ENCODE results near the gene ATRNL1.

Gene ATRNL1

GRCh38 chr10:115580239-115580638 lies 487.1 kb downstream of the ATRNL1 start:
- no peak for DNase-seq (ENCODE audit: low read depth in 3 of 3, low spot score in 1 of 3)

GRCh38 chr10:115593060-115593459 lies 499.9 kb downstream of the ATRNL1 start:
- no peak for DNase-seq (ENCODE audit: low read depth in 3 of 3, low spot score in 1 of 3)

GRCh38 chr10:115604627-115605026 lies 511.5 kb downstream of the ATRNL1 start:
- no peak for DNase-seq (ENCODE audit: low read depth in 3 of 3, low spot score in 1 of 3)

- no peak for DNase-seq (ENCODE audit: low read depth in 3 of 3, low spot score in 1 of 3)
Measured at GRCh38 chr10:115606086-115606485, 512.9 kb downstream of the ATRNL1 start.

- DNase-seq (ENCODE audit: low read depth in 3 of 3, low spot score in 1 of 3): no peak
Measured at GRCh38 chr10:115606741-115607140, 513.6 kb downstream of the ATRNL1 start.

GRCh38 chr10:115624448-115624847 lies 531.3 kb downstream of the ATRNL1 start:
- DNase-seq (ENCODE audit: low read depth in 3 of 3, low spot score in 1 of 3): no peak

DNA sequence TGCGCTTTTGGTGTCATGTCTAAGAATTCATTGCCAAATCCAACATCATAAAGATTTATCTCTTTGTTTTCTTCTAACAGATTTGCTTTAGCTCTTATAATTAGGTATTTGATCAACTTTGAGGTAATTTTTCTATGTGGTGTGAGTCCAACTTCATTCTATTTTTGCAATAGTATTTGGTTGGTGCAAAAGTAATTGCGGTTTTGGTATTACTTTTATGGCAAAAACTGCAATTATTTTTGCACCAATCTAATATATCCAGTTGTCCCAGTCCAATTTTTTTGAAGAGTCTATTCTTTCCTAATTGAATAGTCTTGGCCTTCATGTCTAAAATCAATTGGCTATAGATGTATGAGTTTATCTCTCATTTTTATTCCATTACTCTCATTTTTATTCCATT lies 535.5 kb downstream of the ATRNL1 start:
- DNase-seq (ENCODE audit: low read depth in 3 of 3, low spot score in 1 of 3): no peak

DNA sequence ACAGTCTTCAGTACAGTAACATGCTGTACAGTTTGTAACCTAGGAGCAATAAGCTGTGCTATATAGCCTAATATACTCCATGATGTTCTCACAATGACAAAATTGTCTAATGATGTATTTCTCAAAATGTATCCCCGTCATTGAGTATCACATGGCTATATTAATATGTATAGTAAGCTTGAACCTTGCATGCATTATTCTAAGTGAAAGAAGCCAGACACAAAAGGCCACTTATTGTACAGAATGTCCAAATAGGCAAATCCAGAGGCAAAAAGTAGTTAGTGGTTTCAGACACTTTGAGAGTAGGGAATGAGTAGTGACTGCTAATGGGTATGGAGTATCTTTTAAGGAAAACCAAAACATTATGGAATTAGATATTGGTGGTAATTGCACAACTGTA lies 545.1 kb downstream of the ATRNL1 start:
- DNase-seq (ENCODE audit: low read depth in 3 of 3, low spot score in 1 of 3): no peak

GRCh38 chr10:115649217-115649616 lies 556.1 kb downstream of the ATRNL1 start:
- no peak for DNase-seq (ENCODE audit: low read depth in 3 of 3, low spot score in 1 of 3)

GRCh38 chr10:115653473-115653872 lies 560.3 kb downstream of the ATRNL1 start:
- no peak for DNase-seq (ENCODE audit: low read depth in 3 of 3, low spot score in 1 of 3)

DNA sequence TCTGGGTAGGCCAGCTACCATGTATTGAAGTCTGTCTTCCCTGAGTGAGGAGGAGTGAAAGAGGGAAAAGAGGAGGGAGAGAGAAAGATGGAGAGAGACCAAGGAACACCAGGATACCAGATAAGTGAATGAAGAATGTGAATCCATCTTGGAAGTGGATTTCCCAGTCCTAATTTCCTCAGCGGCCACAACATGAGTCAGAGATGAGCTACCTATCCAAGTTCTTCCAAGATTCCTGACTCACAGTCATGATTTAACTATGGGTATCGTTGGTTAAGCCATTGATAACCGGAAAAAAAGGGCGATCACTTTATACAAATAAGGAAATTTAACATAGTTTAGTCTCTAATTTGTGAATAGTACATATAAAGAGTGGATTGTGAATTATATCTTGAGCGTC lies 561.8 kb downstream of the ATRNL1 start:
- no peak for DNase-seq (ENCODE audit: low read depth in 3 of 3, low spot score in 1 of 3)

DNA sequence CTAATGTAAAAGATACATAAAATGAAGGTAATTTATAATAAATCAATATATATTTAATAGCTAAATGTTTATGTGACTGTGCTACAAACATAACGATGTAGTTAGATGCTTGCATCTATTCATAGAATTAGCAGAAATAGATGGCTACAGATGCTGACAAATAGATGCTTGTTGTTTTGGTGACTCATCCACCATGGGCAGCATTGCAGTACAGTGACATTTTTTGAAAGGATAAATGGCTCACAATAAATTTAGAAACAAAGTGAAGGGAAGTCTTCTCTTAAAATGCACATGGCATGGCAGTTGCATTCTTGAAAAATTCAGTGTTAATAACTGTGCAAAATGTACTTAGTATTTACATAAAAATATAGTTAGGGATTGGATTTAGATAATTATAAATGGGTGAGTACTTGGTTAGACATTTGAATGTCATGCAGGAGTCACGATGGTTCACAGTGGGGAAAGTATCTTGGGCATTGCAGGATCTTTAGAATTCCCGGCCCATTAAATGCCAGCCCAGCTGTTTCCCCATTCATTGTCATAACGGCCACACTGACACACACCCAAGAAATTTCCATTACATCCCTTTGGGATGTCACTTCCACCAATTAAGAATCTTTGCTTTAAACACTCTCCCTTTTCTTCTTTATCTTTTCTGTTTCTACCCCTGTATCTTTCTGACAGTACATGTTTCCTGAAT lies 564.1 kb downstream of the ATRNL1 start:
- DNase-seq (ENCODE audit: low read depth in 3 of 3, low spot score in 1 of 3): no peak

GRCh38 chr10:115659616-115660015 lies 566.5 kb downstream of the ATRNL1 start:
- DNase-seq (ENCODE audit: low read depth in 3 of 3, low spot score in 1 of 3): no peak

GRCh38 chr10:115660391-115660790 lies 567.2 kb downstream of the ATRNL1 start:
- DNase-seq (ENCODE audit: low read depth in 3 of 3, low spot score in 1 of 3): no peak

- no peak for DNase-seq (ENCODE audit: low read depth in 3 of 3, low spot score in 1 of 3)
Measured at GRCh38 chr10:115662422-115662821, 569.3 kb downstream of the ATRNL1 start.

- DNase-seq (ENCODE audit: low read depth in 3 of 3, low spot score in 1 of 3): no peak
Measured at GRCh38 chr10:115665549-115665948, 572.4 kb downstream of the ATRNL1 start.

DNA sequence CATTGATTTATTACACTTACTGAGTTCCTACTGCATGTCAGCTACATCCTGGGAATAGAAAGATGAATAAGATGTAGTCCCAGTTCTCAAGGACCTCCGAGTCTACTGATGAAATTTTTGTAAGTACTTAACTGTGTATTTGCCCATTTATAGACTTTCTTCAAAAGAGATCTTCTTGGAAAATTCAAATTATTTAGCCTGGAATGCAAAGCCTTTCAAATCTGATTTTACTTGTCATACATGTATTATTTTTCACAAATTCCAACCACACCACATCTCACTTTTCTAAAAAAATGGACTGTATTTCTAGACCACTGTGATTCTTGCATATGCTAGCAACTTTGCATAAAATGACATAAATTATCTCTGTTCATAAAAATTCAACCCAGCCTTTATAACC lies 581.3 kb downstream of the ATRNL1 start:
- no peak for DNase-seq (ENCODE audit: low read depth in 3 of 3, low spot score in 1 of 3)

- no peak for DNase-seq (ENCODE audit: low read depth in 3 of 3, low spot score in 1 of 3)
Measured at GRCh38 chr10:115696747-115697146, 603.6 kb downstream of the ATRNL1 start.

GRCh38 chr10:115706026-115706425 lies 612.9 kb downstream of the ATRNL1 start:
- DNase-seq (ENCODE audit: low read depth in 3 of 3, low spot score in 1 of 3): no peak

GRCh38 chr10:115706488-115707076 lies 613.4 kb downstream of the ATRNL1 start:
- no peak for DNase-seq (ENCODE audit: low read depth in 3 of 3, low spot score in 1 of 3)

GRCh38 chr10:115710136-115710535 lies 617.0 kb downstream of the ATRNL1 start:
- DNase-seq (ENCODE audit: low read depth in 3 of 3, low spot score in 1 of 3): no peak

GRCh38 chr10:115711306-115711705 lies 618.1 kb downstream of the ATRNL1 start:
- DNase-seq (ENCODE audit: low read depth in 3 of 3, low spot score in 1 of 3): no peak

GRCh38 chr10:115720121-115720520 lies 627.0 kb downstream of the ATRNL1 start:
- no peak for DNase-seq (ENCODE audit: low read depth in 3 of 3, low spot score in 1 of 3)

All from stimulated activated CD4-positive, alpha-beta T cell treated with anti-CD3 and anti-CD28 coated beads, TNF-alpha, amount 100 ng/mL, for 1 hour (primary cell).